ENCODE measurements around the gene NANOS3. TPM values are rescaled to one million over a fixed set of nuclear protein-coding genes. Genes with fewer than 3 reads are reported as not detected.

The NANOS3 gene
- total and polyA plus RNA-seq, 2 experiments from 2014 or later, result not detected

DNA sequence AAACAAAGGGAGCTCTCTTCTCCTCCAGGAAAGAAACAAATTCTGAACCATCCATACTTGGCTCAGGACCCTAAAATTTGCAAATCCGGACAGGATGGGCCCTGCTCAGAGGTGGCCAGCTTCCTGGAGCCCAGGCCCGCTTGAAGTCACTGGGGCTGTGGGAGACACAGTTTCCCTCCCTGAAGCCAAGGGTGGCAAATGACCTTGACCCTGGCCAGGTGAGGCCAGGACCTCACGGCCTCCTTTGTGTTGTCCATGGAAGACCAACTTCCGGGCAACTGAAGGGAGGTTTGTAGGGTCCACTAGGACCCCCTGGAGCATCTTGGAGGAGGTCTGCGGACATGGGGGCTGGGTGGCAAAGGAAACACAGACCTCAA is 5.5 kb downstream of the NANOS3 start:
- H2AFZ ChIP-seq, result no peak overlapping the region

More for the DNA sequence above, 5.5 kb downstream of the NANOS3 start:
- Histone ChIP-seq H3F3A (replicated peaks; ENCODE audit: low read depth) (peaks cover 8% of the 10 kb centered on the region), H3K4me1 (ENCODE audit: insufficient read depth) (peaks cover 19% of the 10 kb centered on the region), H3K27ac (ENCODE audit: low read depth) (no peak overlapping the region), H3K4me3 (no peak overlapping the region), H3K4me2 (no peak overlapping the region), H3K36me3 (ENCODE audit: insufficient read depth) (no peaks in the 10 kb centered on the region), H3K9me2 (ENCODE audit: insufficient read depth) (no peaks in the 10 kb centered on the region), H4K20me1 (replicated peaks; ENCODE audit: insufficient read depth) (no peaks in the 10 kb centered on the region), H3K79me2 (replicated peaks; ENCODE audit: insufficient read depth) (no peaks in the 10 kb centered on the region), H3K27me3 (ENCODE audit: insufficient read depth) (peaks cover 3% of the 10 kb centered on the region; the same call in 1 of the 2 replicates)
- Mint-ChIP-seq H3K27me3 (ENCODE audit: insufficient read depth, low read depth, poor library complexity) (peaks cover 4% of the 10 kb centered on the region), H3K27ac (no peak overlapping the region), H3K36me3 (ENCODE audit: low read depth) (no peaks in the 10 kb centered on the region), H3K4me1 (peaks cover 26% of the 10 kb centered on the region), H3K4me3 (no peak overlapping the region), H3K9me3 (no peaks in the 10 kb centered on the region)
- DNase-seq (ENCODE audit: low spot score) (no peak), ATAC-seq (no peak)
- no peak for TF ChIP-seq REST (IDR thresholded peaks at IDR 0.05; ENCODE audit: unreplicated experiment)
- TF ChIP-seq, protein P1, sequence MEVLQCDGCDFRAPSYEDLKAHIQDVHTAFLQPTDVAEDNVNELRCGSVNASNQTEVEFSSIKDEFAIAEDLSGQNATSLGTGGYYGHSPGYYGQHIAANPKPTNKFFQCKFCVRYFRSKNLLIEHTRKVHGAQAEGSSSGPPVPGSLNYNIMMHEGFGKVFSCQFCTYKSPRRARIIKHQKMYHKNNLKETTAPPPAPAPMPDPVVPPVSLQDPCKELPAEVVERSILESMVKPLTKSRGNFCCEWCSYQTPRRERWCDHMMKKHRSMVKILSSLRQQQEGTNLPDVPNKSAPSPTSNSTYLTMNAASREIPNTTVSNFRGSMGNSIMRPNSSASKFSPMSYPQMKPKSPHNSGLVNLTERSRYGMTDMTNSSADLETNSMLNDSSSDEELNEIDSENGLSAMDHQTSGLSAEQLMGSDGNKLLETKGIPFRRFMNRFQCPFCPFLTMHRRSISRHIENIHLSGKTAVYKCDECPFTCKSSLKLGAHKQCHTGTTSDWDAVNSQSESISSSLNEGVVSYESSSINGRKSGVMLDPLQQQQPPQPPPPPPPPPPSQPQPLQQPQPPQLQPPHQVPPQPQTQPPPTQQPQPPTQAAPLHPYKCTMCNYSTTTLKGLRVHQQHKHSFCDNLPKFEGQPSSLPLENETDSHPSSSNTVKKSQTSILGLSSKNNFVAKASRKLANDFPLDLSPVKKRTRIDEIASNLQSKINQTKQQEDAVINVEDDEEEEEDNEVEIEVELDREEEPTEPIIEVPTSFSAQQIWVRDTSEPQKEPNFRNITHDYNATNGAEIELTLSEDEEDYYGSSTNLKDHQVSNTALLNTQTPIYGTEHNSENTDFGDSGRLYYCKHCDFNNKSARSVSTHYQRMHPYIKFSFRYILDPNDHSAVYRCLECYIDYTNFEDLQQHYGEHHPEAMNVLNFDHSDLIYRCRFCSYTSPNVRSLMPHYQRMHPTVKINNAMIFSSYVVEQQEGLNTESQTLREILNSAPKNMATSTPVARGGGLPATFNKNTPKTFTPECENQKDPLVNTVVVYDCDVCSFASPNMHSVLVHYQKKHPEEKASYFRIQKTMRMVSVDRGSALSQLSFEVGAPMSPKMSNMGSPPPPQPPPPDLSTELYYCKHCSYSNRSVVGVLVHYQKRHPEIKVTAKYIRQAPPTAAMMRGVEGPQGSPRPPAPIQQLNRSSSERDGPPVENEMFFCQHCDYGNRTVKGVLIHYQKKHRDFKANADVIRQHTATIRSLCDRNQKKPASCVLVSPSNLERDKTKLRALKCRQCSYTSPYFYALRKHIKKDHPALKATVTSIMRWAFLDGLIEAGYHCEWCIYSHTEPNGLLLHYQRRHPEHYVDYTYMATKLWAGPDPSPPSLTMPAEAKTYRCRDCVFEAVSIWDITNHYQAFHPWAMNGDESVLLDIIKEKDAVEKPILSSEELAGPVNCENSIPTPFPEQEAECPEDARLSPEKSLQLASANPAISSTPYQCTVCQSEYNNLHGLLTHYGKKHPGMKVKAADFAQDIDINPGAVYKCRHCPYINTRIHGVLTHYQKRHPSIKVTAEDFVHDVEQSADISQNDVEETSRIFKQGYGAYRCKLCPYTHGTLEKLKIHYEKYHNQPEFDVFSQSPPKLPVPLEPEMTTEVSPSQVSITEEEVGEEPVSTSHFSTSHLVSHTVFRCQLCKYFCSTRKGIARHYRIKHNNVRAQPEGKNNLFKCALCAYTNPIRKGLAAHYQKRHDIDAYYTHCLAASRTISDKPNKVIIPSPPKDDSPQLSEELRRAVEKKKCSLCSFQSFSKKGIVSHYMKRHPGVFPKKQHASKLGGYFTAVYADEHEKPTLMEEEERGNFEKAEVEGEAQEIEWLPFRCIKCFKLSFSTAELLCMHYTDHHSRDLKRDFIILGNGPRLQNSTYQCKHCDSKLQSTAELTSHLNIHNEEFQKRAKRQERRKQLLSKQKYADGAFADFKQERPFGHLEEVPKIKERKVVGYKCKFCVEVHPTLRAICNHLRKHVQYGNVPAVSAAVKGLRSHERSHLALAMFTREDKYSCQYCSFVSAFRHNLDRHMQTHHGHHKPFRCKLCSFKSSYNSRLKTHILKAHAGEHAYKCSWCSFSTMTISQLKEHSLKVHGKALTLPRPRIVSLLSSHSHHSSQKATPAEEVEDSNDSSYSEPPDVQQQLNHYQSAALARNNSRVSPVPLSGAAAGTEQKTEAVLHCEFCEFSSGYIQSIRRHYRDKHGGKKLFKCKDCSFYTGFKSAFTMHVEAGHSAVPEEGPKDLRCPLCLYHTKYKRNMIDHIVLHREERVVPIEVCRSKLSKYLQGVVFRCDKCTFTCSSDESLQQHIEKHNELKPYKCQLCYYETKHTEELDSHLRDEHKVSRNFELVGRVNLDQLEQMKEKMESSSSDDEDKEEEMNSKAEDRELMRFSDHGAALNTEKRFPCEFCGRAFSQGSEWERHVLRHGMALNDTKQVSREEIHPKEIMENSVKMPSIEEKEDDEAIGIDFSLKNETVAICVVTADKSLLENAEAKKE (CRISPR knock-in tag; IDR thresholded peaks at IDR 0.05), result no peak
- no peak for TF ChIP-seq JUNB (IDR thresholded peaks at IDR 0.05; ENCODE audit: unreplicated experiment)
- TF ChIP-seq EZH2phosphoT487 (IDR thresholded peaks at IDR 0.05; ENCODE audit: unreplicated experiment), result no peak
- TF ChIP-seq ZNF114 (CRISPR knock-in tag; IDR thresholded peaks at IDR 0.05), result no peak
- TF ChIP-seq POLR2AphosphoS5 (IDR thresholded peaks at IDR 0.05; ENCODE audit: low read depth), result no peak
- no peak for TF ChIP-seq STAT1 (IDR thresholded peaks at IDR 0.05; ENCODE audit: unreplicated experiment)
- TF ChIP-seq CTCF (conservative IDR thresholded peaks at IDR 0.05; ENCODE audit: low read depth in 2 of 2), result no peak
- TF ChIP-seq NANOG (IDR thresholded peaks at IDR 0.05; ENCODE audit: borderline replicate concordance), result no peak
- TF ChIP-seq, protein P2, sequence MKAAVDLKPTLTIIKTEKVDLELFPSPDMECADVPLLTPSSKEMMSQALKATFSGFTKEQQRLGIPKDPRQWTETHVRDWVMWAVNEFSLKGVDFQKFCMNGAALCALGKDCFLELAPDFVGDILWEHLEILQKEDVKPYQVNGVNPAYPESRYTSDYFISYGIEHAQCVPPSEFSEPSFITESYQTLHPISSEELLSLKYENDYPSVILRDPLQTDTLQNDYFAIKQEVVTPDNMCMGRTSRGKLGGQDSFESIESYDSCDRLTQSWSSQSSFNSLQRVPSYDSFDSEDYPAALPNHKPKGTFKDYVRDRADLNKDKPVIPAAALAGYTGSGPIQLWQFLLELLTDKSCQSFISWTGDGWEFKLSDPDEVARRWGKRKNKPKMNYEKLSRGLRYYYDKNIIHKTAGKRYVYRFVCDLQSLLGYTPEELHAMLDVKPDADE (IDR thresholded peaks at IDR 0.05), result no peak
- no peak for TF ChIP-seq CREB1 (CRISPR knock-in tag; IDR thresholded peaks at IDR 0.05; ENCODE audit: low read depth)
- no peak for TF ChIP-seq EZH2 (IDR thresholded peaks at IDR 0.05; ENCODE audit: low read depth, unreplicated experiment)
- TF ChIP-seq ZNF331 (CRISPR knock-in tag; IDR thresholded peaks at IDR 0.05; ENCODE audit: low read depth), result no peak

Measured in GM23338 (cell line).